ENCODE data around the gene DPCD.
A peak's percentile ranks its signal among the peaks of the same experiment; 100 is the strongest.

Gene DPCD

GRCh38 chr10:101643546-101643945, 55.4 kb downstream of the DPCD start:
- Histone ChIP-seq H2BK5ac (ENCODE audit: low read length) (peak overlapping the region; percentile 18), H3K14ac (ENCODE audit: low read length) (no peak overlapping the region), H2AK5ac (ENCODE audit: low read depth, low read length) (peak overlapping the region; percentile 47), H2BK15ac (ENCODE audit: low read length) (no peak overlapping the region), H3K4me2 (ENCODE audit: insufficient read depth, low read length, poor library complexity, severe bottlenecking) (no peak overlapping the region), H2AFZ (ENCODE audit: low read length) (no peak overlapping the region), H3K27me3 (ENCODE audit: control insufficient read depth in 3 of 3, insufficient read depth in 3 of 3, low read depth in 1 of 3, low read length in 3 of 3) (peaks cover 0 to 78% (median 0%) of the 10 kb centered on the region in 3 experiments), H4K8ac (ENCODE audit: low read depth, low read length) (no peak overlapping the region), H3K23ac (ENCODE audit: low read depth, low read length, poor library complexity) (no peak overlapping the region), H3K4me1 (ENCODE audit: control insufficient read depth in 2 of 2, insufficient read depth in 1 of 2, low read depth in 1 of 2, low read length in 2 of 2) (peaks cover 10 to 29% of the 10 kb centered on the region in 2 donors), H3K79me1 (ENCODE audit: low read depth, low read length) (no peaks in the 10 kb centered on the region), H3K36me3 (replicated peaks in 1 of 2; ENCODE audit: control insufficient read depth in 2 of 2, insufficient read depth in 2 of 2, low read length in 2 of 2) (no peaks in the 10 kb centered on the region), H3K4ac (ENCODE audit: low read length) (no peak overlapping the region), H2BK12ac (ENCODE audit: low read length) (no peak overlapping the region), H3K18ac (ENCODE audit: low read length) (peak overlapping the region; percentile 88), H3K9me3 (replicated peaks in 1 of 2; ENCODE audit: control insufficient read depth in 2 of 2, insufficient read depth in 1 of 2, low read depth in 1 of 2, low read length in 2 of 2) (no peaks in the 10 kb centered on the region), H3K9ac (ENCODE audit: low read depth, low read length, poor library complexity) (no peak overlapping the region), H3K4me3 (ENCODE audit: low read length in 2 of 2) (no peak overlapping the region), H4K91ac (ENCODE audit: low read depth, low read length, poor library complexity) (peak overlapping the region; percentile 32), H2BK120ac (ENCODE audit: low read depth, low read length) (peak overlapping the region; percentile 61), H3K27ac (replicated peaks; ENCODE audit: low read length) (peak overlapping the region; percentile 94)
- peak; percentile 45 for DNase-seq (ENCODE audit: low spot score)
- WGBS, 2 donors (ENCODE audit: extremely low coverage in 2 of 2, insufficient read length in 2 of 2, insufficient replicate concordance in 1 of 2): no CpG with 5 or more reads among the region's 3 CpGs

DNA sequence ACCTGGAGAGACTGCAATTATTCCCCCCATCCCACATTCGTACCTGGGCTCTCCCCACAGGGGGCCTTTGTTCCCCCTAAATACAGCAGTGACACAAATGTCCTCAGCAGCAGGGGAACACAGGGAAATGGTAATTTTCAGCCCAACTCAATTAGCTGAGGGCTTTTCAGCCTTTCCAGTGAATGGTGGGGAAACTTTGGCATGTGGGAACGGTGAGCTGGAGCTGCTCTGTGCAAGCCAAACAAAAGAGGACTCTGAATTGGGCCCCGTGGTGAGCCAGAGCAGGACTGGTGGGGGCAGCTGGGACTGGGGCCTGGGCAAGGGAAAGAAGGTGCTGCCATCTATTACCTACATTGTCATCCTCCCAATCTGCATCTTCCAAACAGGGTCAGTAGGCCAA, 55.9 kb downstream of the DPCD start:
- Histone ChIP-seq H2AK5ac (ENCODE audit: low read depth, low read length) (peak overlapping the region; percentile 88), H2BK120ac (ENCODE audit: low read depth, low read length) (peak overlapping the region; percentile 50), H3K4me2 (ENCODE audit: insufficient read depth, low read length, poor library complexity, severe bottlenecking) (peak overlapping the region; percentile 23), H4K91ac (ENCODE audit: low read depth, low read length, poor library complexity) (no peak overlapping the region), H2BK5ac (ENCODE audit: low read length) (no peak overlapping the region), H3K18ac (ENCODE audit: low read length) (no peak overlapping the region), H3K79me1 (ENCODE audit: low read depth, low read length) (no peaks in the 10 kb centered on the region), H3K4ac (ENCODE audit: low read length) (no peak overlapping the region), H4K8ac (ENCODE audit: low read depth, low read length) (no peak overlapping the region), H3K9me3 (replicated peaks in 1 of 2; ENCODE audit: control insufficient read depth in 2 of 2, insufficient read depth in 1 of 2, low read depth in 1 of 2, low read length in 2 of 2) (no peaks in the 10 kb centered on the region), H2AFZ (ENCODE audit: low read length) (no peak overlapping the region), H3K9ac (ENCODE audit: low read depth, low read length, poor library complexity) (no peak overlapping the region), H3K23ac (ENCODE audit: low read depth, low read length, poor library complexity) (no peak overlapping the region), H3K27me3 (ENCODE audit: control insufficient read depth in 3 of 3, insufficient read depth in 3 of 3, low read depth in 1 of 3, low read length in 3 of 3) (peaks cover 0 to 78% (median 0%) of the 10 kb centered on the region in 3 experiments), H3K4me1 (ENCODE audit: control insufficient read depth in 2 of 2, insufficient read depth in 1 of 2, low read depth in 1 of 2, low read length in 2 of 2) (peaks cover 10 to 27% of the 10 kb centered on the region in 2 donors), H3K14ac (ENCODE audit: low read length) (no peak overlapping the region), H3K4me3 (ENCODE audit: low read length in 2 of 2) (no peak overlapping the region), H3K27ac (replicated peaks; ENCODE audit: low read length) (peak overlapping the region; percentile 94), H3K36me3 (replicated peaks in 1 of 2; ENCODE audit: control insufficient read depth in 2 of 2, insufficient read depth in 2 of 2, low read length in 2 of 2) (no peaks in the 10 kb centered on the region), H2BK12ac (ENCODE audit: low read length) (no peak overlapping the region), H2BK15ac (ENCODE audit: low read length) (no peak overlapping the region)
- DNase-seq (ENCODE audit: low spot score): peak; percentile 84
- WGBS, 2 donors (ENCODE audit: extremely low coverage in 2 of 2, insufficient read length in 2 of 2, insufficient replicate concordance in 1 of 2): no CpG with 5 or more reads among the region's 3 CpGs

- H3K27me3 ChIP-seq (ENCODE audit: control insufficient read depth in 3 of 3, insufficient read depth in 3 of 3, low read depth in 1 of 3, low read length in 3 of 3): peaks cover 0 to 82% (median 0%) of the 10 kb centered on the region in 3 experiments
- H3K79me1 ChIP-seq (ENCODE audit: low read depth, low read length): no peaks in the 10 kb centered on the region
- H2BK5ac ChIP-seq (ENCODE audit: low read length): peak overlapping the region; percentile 8
- no peak overlapping the region for H3K9ac ChIP-seq (ENCODE audit: low read depth, low read length, poor library complexity)
- H3K36me3 ChIP-seq (replicated peaks in 1 of 2; ENCODE audit: control insufficient read depth in 2 of 2, insufficient read depth in 2 of 2, low read length in 2 of 2): no peaks in the 10 kb centered on the region
- H3K23ac ChIP-seq (ENCODE audit: low read depth, low read length, poor library complexity): no peak overlapping the region
- H2AK5ac ChIP-seq (ENCODE audit: low read depth, low read length): no peak overlapping the region
- no peak overlapping the region for H3K4ac ChIP-seq (ENCODE audit: low read length)
- H2BK120ac ChIP-seq (ENCODE audit: low read depth, low read length): no peak overlapping the region
- no peak overlapping the region for H3K4me2 ChIP-seq (ENCODE audit: insufficient read depth, low read length, poor library complexity, severe bottlenecking)
- peaks cover 15 to 35% of the 10 kb centered on the region in 2 donors for H3K4me1 ChIP-seq (ENCODE audit: control insufficient read depth in 2 of 2, insufficient read depth in 1 of 2, low read depth in 1 of 2, low read length in 2 of 2)
- no peak overlapping the region for H2BK12ac ChIP-seq (ENCODE audit: low read length)
- H3K18ac ChIP-seq (ENCODE audit: low read length): no peak overlapping the region
- no peak overlapping the region for H2AFZ ChIP-seq (ENCODE audit: low read length)
- no CpG with 5 or more reads among the region's 1 CpG for WGBS, 2 donors (ENCODE audit: extremely low coverage in 2 of 2, insufficient read length in 2 of 2, insufficient replicate concordance in 1 of 2)
- H2BK15ac ChIP-seq (ENCODE audit: low read length): no peak overlapping the region
- H3K9me3 ChIP-seq (replicated peaks in 1 of 2; ENCODE audit: control insufficient read depth in 2 of 2, insufficient read depth in 1 of 2, low read depth in 1 of 2, low read length in 2 of 2): no peaks in the 10 kb centered on the region
- no peak overlapping the region for H3K4me3 ChIP-seq (ENCODE audit: low read length in 2 of 2)
- peak overlapping the region; percentile 94 for H3K27ac ChIP-seq (replicated peaks; ENCODE audit: low read length)
- no peak overlapping the region for H4K8ac ChIP-seq (ENCODE audit: low read depth, low read length)
- no peak for DNase-seq (ENCODE audit: low spot score)
- H4K91ac ChIP-seq (ENCODE audit: low read depth, low read length, poor library complexity): no peak overlapping the region
- H3K14ac ChIP-seq (ENCODE audit: low read length): no peak overlapping the region
These were observed 57.5 kb downstream of the DPCD start for GRCh38 chr10:101645659-101646058.

GRCh38 chr10:101646364-101646763, 58.2 kb downstream of the DPCD start:
- H3K4me1 ChIP-seq (ENCODE audit: control insufficient read depth in 2 of 2, insufficient read depth in 1 of 2, low read depth in 1 of 2, low read length in 2 of 2): peaks cover 20 to 42% of the 10 kb centered on the region in 2 donors
- no peak overlapping the region for H3K4me2 ChIP-seq (ENCODE audit: insufficient read depth, low read length, poor library complexity, severe bottlenecking)
- H3K14ac ChIP-seq (ENCODE audit: low read length): no peak overlapping the region
- H2BK5ac ChIP-seq (ENCODE audit: low read length): peak overlapping the region; percentile 85
- no peak overlapping the region for H2BK15ac ChIP-seq (ENCODE audit: low read length)
- no peak overlapping the region for H4K91ac ChIP-seq (ENCODE audit: low read depth, low read length, poor library complexity)
- peak overlapping the region; percentile 60 for H3K4ac ChIP-seq (ENCODE audit: low read length)
- H2AK5ac ChIP-seq (ENCODE audit: low read depth, low read length): peak overlapping the region; percentile 96
- H3K9ac ChIP-seq (ENCODE audit: low read depth, low read length, poor library complexity): no peak overlapping the region
- WGBS, 2 donors (ENCODE audit: extremely low coverage in 2 of 2, insufficient read length in 2 of 2, insufficient replicate concordance in 1 of 2): no CpG with 5 or more reads among the region's 6 CpGs
- H3K79me1 ChIP-seq (ENCODE audit: low read depth, low read length): no peaks in the 10 kb centered on the region
- no peak overlapping the region for H4K8ac ChIP-seq (ENCODE audit: low read depth, low read length)
- peak overlapping the region; percentile 90 for H3K18ac ChIP-seq (ENCODE audit: low read length)
- no peaks in the 10 kb centered on the region for H3K9me3 ChIP-seq (replicated peaks in 1 of 2; ENCODE audit: control insufficient read depth in 2 of 2, insufficient read depth in 1 of 2, low read depth in 1 of 2, low read length in 2 of 2)
- H3K4me3 ChIP-seq (ENCODE audit: low read length in 2 of 2): no peak overlapping the region
- peak overlapping the region; percentile 18 for H3K27ac ChIP-seq (replicated peaks; ENCODE audit: low read length)
- H3K36me3 ChIP-seq (replicated peaks in 1 of 2; ENCODE audit: control insufficient read depth in 2 of 2, insufficient read depth in 2 of 2, low read length in 2 of 2): no peaks in the 10 kb centered on the region
- no peak for DNase-seq (ENCODE audit: low spot score)
- H3K23ac ChIP-seq (ENCODE audit: low read depth, low read length, poor library complexity): no peak overlapping the region
- no peak overlapping the region for H2BK120ac ChIP-seq (ENCODE audit: low read depth, low read length)
- H2BK12ac ChIP-seq (ENCODE audit: low read length): peak overlapping the region; percentile 53
- no peak overlapping the region for H2AFZ ChIP-seq (ENCODE audit: low read length)
- peaks cover 0 to 88% (median 0%) of the 10 kb centered on the region in 3 experiments for H3K27me3 ChIP-seq (ENCODE audit: control insufficient read depth in 3 of 3, insufficient read depth in 3 of 3, low read depth in 1 of 3, low read length in 3 of 3)
